ENCODE measurements around the gene FAM120AOS.

FAM120AOS gene

DNA sequence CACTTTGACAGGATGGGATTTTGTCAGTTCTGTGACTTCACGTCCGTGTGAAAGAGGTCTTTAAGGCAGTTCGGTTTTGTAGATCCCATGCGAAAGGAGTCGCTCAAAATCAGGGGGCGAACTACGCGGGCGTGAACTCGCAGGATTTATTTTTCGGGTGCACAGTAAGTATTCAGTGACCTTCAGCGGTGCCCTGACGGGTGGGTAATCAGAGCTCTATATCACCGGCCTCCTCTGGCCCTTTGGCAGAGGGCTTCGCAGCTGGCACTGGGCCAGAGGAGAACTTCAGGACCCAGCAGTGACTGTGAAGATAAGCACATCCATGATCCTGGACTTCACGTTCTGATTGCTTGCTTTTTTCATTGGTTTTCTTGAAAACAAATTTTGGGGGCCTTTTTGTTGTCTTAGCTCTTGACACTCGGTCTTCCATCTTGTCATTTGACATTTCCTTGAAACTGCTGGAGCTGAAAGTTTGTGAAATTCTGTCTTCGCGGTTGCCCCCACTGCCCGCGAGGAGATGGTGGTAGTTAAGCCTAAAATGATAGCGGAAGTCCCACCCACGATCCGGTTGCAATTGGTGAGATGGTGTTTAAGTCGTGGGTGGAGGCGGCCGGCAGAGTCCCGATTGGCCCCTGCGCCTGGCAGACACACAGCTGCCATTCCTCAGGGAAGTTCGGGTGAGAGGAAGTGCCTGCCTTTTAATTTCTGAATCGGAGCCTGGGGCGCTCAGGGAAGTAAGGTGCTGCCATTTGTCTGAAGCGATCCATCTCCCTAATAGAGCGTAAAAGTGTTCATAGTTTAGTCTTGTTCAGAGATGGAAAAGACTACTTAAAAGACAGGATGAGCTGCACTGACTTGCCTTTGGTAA, at the start of gene FAM120AOS:
FAM120AOS (minus strand) TSS at position 535 of the 868 bp plus-strand sequence. CDS start 872 bp downstream, outside the sequence.
- in situ Hi-C loops (cut with MboI; ENCODE audit: low sequenced_read_pairs): no loop called here

DNA sequence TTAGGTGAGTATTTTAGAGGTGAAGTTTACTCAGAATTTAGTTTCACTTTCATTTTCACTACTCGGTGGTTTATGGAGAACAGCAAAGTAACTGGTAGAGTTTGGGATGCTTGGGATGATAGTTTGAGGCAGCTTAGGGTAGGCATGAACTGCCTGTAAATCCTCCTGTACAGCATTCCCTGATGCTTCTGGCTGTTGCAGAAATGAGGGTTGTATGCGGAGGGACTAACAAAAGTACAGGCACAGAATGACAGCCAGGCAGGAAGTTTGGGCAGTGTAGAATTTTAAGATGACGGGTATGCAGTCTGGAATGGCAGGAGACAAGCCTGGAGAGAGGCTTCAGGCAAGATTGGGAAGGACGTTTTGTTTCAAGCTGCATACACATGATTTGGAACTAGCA, 48.0 kb upstream of the FAM120AOS start:
- in situ Hi-C loops (cut with MboI; ENCODE audit: low sequenced_read_pairs): no loop called here

GRCh38 chr9:93500571-93501298, 47.4 kb upstream of the FAM120AOS start:
- in situ Hi-C loops (cut with MboI; ENCODE audit: low sequenced_read_pairs): no loop called here

DNA sequence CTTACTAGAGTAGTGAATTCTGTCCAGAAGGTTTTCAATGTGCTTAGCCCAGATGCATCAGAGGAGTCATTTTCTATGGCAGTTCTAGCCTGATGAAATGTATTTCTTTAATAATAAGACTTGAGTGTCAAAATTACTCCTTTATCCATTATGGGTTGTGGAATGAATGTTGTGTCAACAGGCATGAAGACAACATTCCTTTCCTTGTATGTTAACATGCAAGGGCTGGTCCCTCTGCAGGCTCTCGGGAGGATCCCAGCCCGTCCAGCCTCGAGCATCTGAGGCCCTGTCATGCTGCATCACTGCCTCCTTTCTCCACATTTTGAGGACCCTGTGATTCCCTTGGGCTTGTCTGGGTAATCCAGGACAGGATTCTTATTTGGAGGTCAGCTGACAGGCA, 42.9 kb upstream of the FAM120AOS start:
- in situ Hi-C loops (cut with MboI; ENCODE audit: low sequenced_read_pairs): no loop called here

- in situ Hi-C loops (cut with MboI; ENCODE audit: low sequenced_read_pairs): no loop called here
Measured at GRCh38 chr9:93493949-93494348, 40.6 kb upstream of the FAM120AOS start.

DNA sequence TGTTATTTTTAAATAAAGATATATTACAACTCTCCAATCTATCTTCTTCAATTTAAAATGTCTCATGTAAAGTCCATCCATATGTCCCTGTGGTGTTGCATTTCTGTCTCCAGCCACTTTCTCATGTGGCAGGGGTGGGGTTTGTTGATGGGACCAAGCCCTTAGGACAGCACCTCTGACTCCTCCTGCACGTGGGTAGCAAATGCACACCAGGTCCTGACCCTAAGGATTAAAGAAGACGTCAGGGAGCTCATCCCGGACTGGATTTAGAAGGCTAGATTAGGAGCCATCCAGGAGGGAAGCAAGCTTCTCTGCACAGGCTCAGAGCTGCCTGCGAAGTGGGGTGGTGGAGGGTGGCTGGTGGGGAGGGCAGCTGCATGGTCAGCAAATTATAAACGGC, 38.9 kb upstream of the FAM120AOS start:
- in situ Hi-C loops (cut with MboI; ENCODE audit: low sequenced_read_pairs): no loop called here

- in situ Hi-C loops (cut with MboI; ENCODE audit: low sequenced_read_pairs): no loop called here
Measured at GRCh38 chr9:93491593-93492232, 38.3 kb upstream of the FAM120AOS start.

DNA sequence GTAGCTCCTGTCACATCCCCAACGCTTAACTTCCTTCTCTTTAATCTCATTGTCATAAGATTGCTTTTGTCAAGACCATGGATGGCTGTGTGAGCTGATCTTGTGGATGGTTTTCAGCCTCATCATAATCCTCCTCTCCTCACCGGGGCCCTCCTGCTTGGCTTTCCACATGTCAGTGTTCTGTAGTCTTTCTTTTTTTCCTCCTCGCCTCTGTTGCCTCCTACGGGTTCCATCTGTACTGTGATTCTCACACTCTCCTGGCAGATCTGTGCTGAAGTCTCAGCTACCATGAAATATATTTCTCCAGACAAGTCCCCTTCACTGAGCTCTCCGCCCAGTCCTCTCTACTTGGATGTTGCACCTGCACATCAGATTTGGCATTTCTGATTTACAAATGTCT, 34.9 kb upstream of the FAM120AOS start:
- in situ Hi-C loops (cut with MboI; ENCODE audit: low sequenced_read_pairs): no loop called here

DNA sequence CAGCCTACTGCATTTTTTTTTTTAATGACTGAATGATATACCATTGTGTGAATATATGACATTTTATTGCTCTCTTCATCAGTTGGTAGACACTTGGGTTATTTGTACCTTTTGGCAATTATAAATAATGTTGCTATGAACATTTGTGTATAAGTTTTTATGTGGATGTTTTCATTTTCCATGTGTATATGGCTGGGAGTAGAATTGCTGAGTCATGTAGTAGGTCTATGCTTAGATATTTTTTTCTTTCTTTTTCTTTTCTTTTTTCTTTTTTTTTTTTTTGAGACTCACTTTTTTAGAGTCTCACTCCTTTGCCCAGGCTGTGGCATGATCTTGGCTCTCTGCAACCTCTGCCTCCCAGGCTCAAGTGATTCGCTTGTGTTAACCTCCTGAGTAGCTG, 32.9 kb upstream of the FAM120AOS start:
- in situ Hi-C loops (cut with MboI; ENCODE audit: low sequenced_read_pairs): no loop called here

DNA sequence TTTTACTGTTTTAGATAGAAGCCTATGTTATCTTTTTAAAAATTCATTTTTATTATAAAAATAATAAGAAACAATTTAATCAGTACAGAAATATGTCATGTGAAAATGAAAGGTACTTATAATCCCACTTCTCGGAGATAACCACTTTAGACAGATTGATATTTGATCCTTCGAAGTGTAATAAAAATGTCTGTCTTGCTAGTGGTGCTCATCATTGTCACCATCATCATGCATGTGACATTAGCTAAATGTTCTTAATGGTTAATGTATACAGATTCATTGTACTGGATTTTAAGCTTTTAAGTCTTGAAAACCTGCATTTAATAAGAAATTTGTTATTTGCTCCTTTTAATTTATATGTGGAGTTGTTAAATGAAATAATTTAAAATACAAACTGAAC, 30.1 kb upstream of the FAM120AOS start:
- in situ Hi-C loops (cut with MboI; ENCODE audit: low sequenced_read_pairs): no loop called here

DNA sequence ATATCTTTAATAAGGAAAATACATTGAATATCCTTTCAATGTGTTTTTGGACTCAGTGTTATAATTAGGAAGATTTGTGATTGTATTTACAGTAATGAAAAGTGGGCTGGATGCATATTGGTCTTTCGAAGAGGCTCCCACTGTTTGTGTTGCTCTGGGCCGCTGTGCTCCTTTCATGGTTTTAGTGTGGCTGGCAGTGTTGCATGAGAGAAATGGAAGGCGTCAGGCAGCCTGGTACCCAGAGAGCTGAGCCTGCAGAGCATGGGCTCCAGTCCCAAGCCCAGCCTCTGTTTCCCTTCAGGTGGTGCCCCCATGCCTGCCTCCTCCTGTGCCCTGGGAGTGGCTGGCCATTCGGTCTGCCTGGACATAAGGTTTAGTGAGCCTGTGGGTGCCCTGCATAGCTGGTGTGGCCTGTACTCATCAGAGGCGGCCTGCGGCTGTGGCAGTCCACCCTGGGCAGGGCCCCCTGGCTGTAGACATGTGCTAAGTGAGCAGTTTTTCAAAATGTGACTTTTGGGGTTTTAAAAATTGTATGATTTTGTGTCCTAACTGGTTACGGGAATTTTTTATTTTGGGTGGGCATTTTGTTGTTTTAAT, 27.4 kb upstream of the FAM120AOS start:
- in situ Hi-C loops (cut with MboI; ENCODE audit: low sequenced_read_pairs): no loop called here

DNA sequence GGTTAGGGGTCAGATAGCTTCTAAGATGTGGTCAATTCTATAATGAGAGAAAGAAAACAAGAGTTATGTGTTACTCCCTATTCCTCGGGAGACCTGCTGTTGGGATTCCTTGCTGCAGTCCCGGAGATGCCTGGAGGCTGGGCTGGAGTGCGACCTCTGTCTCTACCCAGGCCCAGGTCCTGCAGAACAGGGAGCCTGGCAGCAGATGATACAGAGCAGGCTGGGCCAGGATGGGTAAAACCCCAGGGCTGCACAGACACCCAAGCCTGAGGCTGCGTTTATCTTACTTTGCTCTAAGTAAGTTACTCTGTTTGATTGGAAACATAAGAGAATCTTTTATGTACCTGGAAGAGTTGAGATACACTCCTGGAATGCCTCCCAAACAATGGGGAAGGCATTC, 26.9 kb upstream of the FAM120AOS start:
- in situ Hi-C loops (cut with MboI; ENCODE audit: low sequenced_read_pairs): no loop called here

- in situ Hi-C loops (cut with MboI; ENCODE audit: low sequenced_read_pairs): no loop called here
Measured at GRCh38 chr9:93479726-93480125, 26.3 kb upstream of the FAM120AOS start.

DNA sequence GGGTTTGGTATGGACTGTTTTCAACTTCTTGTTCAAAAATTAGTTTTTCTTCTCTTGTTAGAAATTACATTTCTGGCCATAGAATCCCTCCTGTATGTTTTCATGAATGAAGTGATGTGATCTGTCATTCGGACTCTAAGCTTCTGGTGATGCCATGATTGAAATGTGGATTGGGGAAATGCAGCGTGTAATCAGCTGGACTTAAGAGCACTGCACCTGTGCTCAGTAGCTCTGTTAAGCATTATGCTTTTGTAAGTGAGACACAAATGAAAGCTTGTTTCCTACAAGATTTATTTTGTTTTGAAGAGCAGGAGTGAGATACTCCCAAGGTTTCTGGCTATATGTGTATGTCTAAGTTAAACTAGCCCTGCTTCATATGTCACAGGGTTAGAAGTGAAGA, 24.0 kb upstream of the FAM120AOS start:
- in situ Hi-C loops (cut with MboI; ENCODE audit: low sequenced_read_pairs): no loop called here

- in situ Hi-C loops (cut with MboI; ENCODE audit: low sequenced_read_pairs): no loop called here
Measured at GRCh38 chr9:93476924-93477323, 23.5 kb upstream of the FAM120AOS start.

DNA sequence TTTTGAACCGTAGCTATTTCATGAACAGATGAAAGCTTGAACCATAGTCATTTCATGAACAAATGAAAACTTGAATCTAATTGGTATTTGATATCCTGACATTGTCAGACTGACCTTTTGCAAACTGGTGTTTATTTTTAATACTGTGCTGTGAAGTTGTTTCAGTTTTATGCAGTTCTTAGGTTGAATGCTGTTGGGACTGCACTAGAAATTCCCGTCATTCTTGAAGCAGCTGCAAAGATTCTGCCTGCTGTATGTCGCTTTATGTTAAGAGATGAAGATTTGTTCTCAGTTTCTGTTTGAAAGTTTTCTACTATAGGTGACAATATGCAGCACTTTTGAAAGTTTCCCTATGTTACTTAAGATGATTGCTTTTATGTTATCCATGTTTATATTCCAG, 22.5 kb upstream of the FAM120AOS start:
- in situ Hi-C loops (cut with MboI; ENCODE audit: low sequenced_read_pairs): no loop called here

GRCh38 chr9:93475108-93475507, 21.7 kb upstream of the FAM120AOS start:
- in situ Hi-C loops (cut with MboI; ENCODE audit: low sequenced_read_pairs): no loop called here

- in situ Hi-C loops (cut with MboI; ENCODE audit: low sequenced_read_pairs): no loop called here
Measured at GRCh38 chr9:93473411-93473810, 20.0 kb upstream of the FAM120AOS start.

DNA sequence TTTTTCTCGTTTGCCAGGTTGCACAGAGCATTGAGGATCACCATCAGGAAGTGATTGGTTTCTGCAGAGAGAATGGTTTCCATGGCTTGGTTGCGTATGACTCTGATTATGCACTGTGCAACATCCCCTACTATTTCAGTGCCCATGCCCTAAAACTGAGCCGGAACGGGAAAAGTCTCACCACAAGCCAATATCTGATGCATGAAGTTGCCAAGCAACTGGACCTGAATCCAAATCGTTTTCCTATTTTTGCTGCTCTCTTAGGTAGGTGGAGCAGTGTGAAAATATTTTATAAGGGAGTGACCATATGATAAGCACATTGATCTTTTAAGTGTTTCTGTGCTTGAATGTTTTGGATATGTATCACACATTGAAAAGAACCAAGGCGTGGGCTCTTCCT, 17.7 kb upstream of the FAM120AOS start:
- in situ Hi-C loops (cut with MboI; ENCODE audit: low sequenced_read_pairs): no loop called here

- in situ Hi-C loops (cut with MboI; ENCODE audit: low sequenced_read_pairs): no loop called here
Measured at GRCh38 chr9:93470391-93470790, 17.0 kb upstream of the FAM120AOS start.

- in situ Hi-C loops (cut with MboI; ENCODE audit: low sequenced_read_pairs): no loop called here
Measured at GRCh38 chr9:93468763-93469456, 15.5 kb upstream of the FAM120AOS start.
